IgD-negative memory B cell (primary cell): ENCODE measurements around the gene TMCC1. TPM values are rescaled to one million over a fixed set of nuclear protein-coding genes. Genes with fewer than 3 reads are reported as not detected.
"Not testable (repeated sequence)": the region's sequence is repeated elsewhere in the genome, so short reads cannot be mapped to it uniquely, and the experiment has no call there.

ENCODE experiments used
- H3K27ac Mint-ChIP-seq, 3 donors: one replicate each; pipeline ENCODE4 v1.8.0; 2020 to 2022; ENCODE audit warnings: mild to moderate bottlenecking in 3 of 3, mixed read lengths in 3 of 3, moderate library complexity in 1 of 3
- H3K27me3 Mint-ChIP-seq: one replicate; pipeline ENCODE4 v1.8.0; 2021; ENCODE audit warnings: mixed read lengths
- H3K36me3 Mint-ChIP-seq: one replicate; pipeline ENCODE4 v1.8.0; 2020; ENCODE audit warnings: mild to moderate bottlenecking, mixed read lengths
- H3K4me1 Mint-ChIP-seq, 3 donors: one replicate each; pipeline ENCODE4 v1.8.0; 2020 to 2022; ENCODE audit warnings: mixed read lengths in 3 of 3, mild to moderate bottlenecking in 1 of 3
- H3K4me3 Mint-ChIP-seq, 4 donors: one replicate each; pipeline ENCODE4 v1.8.0; 2020 to 2022; ENCODE audit warnings: mild to moderate bottlenecking in 4 of 4, mixed read lengths in 4 of 4, moderate library complexity in 3 of 4
- H3K9me3 Mint-ChIP-seq, 3 donors: one replicate each; pipeline ENCODE4 v1.8.0; 2020 to 2021; ENCODE audit warnings: mixed read lengths in 3 of 3, mild to moderate bottlenecking in 1 of 3
- polyA plus RNA-seq: library from polyadenylated mRNA; unstranded; fragments of 300-500 nt; fragmentation: Illumina TruSeq; gene quantifications from one replicate; pipeline ENCODE4 v1.2.3, GENCODE V29; 2021

Gene TMCC1
- polyA plus RNA-seq, 1 donor from 2014 or later = 8.2 TPM

GRCh38 chr3:129695230-129695629, 198.3 kb downstream of the TMCC1 start:
- no peak overlapping the region for H3K27ac Mint-ChIP-seq

GRCh38 chr3:129694228-129694627, 199.3 kb downstream of the TMCC1 start:
- Mint-ChIP-seq H3K4me1 (peaks cover 0 to 11% (median 6%) of the 10 kb centered on the region in 3 donors), H3K36me3 (peaks cover 6% of the 10 kb centered on the region), H3K4me3 (no peak overlapping the region), H3K27me3 (no peaks in the 10 kb centered on the region), H3K27ac (no peak overlapping the region), H3K9me3 (peaks cover 3 to 10% (median 4%) of the 10 kb centered on the region in 3 donors)

More at GRCh38 chr3:129695230-129695629, 198.3 kb downstream of the TMCC1 start:
- Mint-ChIP-seq H3K4me1 (peaks cover 0 to 9% (median 6%) of the 10 kb centered on the region in 3 donors), H3K27me3 (no peaks in the 10 kb centered on the region), H3K36me3 (peaks cover 6% of the 10 kb centered on the region), H3K9me3 (peaks cover 3 to 10% (median 4%) of the 10 kb centered on the region in 3 donors), H3K4me3 (no peak overlapping the region)

GRCh38 chr3:129692743-129693142, 200.8 kb downstream of the TMCC1 start:
- H3K36me3 Mint-ChIP-seq = peaks cover 2% of the 10 kb centered on the region

GRCh38 chr3:129690963-129691362, 202.5 kb downstream of the TMCC1 start:
- H3K36me3 Mint-ChIP-seq = peaks cover 4% of the 10 kb centered on the region
- H3K4me3 Mint-ChIP-seq = no peak overlapping the region
- H3K27ac Mint-ChIP-seq = peak overlapping the region in 1 of 3 donors; percentile 64
- peaks cover 0 to 9% (median 7%) of the 10 kb centered on the region in 3 donors for H3K4me1 Mint-ChIP-seq
- peaks cover 2 to 4% (median 4%) of the 10 kb centered on the region in 3 donors for H3K9me3 Mint-ChIP-seq
- H3K27me3 Mint-ChIP-seq = no peaks in the 10 kb centered on the region

More at GRCh38 chr3:129692743-129693142, 200.8 kb downstream of the TMCC1 start:
- Mint-ChIP-seq H3K4me3 (no peak overlapping the region), H3K27me3 (no peaks in the 10 kb centered on the region), H3K27ac (no peak overlapping the region), H3K4me1 (peaks cover 0 to 11% (median 6%) of the 10 kb centered on the region in 3 donors), H3K9me3 (peaks cover 3 to 8% (median 4%) of the 10 kb centered on the region in 3 donors)

GRCh38 chr3:129690406-129690805, 203.1 kb downstream of the TMCC1 start:
- H3K4me3 Mint-ChIP-seq = no peak overlapping the region
- peaks cover 0 to 3% (median 2%) of the 10 kb centered on the region in 3 donors for H3K9me3 Mint-ChIP-seq
- H3K36me3 Mint-ChIP-seq = peaks cover 4% of the 10 kb centered on the region
- peaks cover 0 to 9% (median 7%) of the 10 kb centered on the region in 3 donors for H3K4me1 Mint-ChIP-seq
- H3K27me3 Mint-ChIP-seq = no peaks in the 10 kb centered on the region
- peak overlapping the region in 1 of 3 donors; percentile 63 for H3K27ac Mint-ChIP-seq

- Mint-ChIP-seq H3K27me3 (no peaks in the 10 kb centered on the region), H3K4me1 (peaks cover 0 to 8% (median 5%) of the 10 kb centered on the region in 3 donors), H3K4me3 (no peak overlapping the region), H3K27ac (no peak overlapping the region), H3K36me3 (peaks cover 4% of the 10 kb centered on the region), H3K9me3 (no peaks in the 10 kb centered on the region)
Measured at GRCh38 chr3:129689036-129689435, 204.5 kb downstream of the TMCC1 start.

- no peak overlapping the region for H3K4me3 Mint-ChIP-seq
- H3K36me3 Mint-ChIP-seq = peaks cover 4% of the 10 kb centered on the region
- H3K27ac Mint-ChIP-seq = no peak overlapping the region
- no peaks in the 10 kb centered on the region for H3K9me3 Mint-ChIP-seq
- peaks cover 0 to 8% (median 5%) of the 10 kb centered on the region in 3 donors for H3K4me1 Mint-ChIP-seq
- H3K27me3 Mint-ChIP-seq = no peaks in the 10 kb centered on the region
Measured at GRCh38 chr3:129688271-129688895, 205.1 kb downstream of the TMCC1 start.

GRCh38 chr3:129687586-129688125, 205.9 kb downstream of the TMCC1 start:
- Mint-ChIP-seq H3K4me3 (no peak overlapping the region), H3K36me3 (peaks cover 4% of the 10 kb centered on the region), H3K27ac (no peak overlapping the region), H3K9me3 (no peaks in the 10 kb centered on the region), H3K4me1 (peaks cover 0 to 8% (median 5%) of the 10 kb centered on the region in 3 donors), H3K27me3 (no peaks in the 10 kb centered on the region)

- Mint-ChIP-seq H3K4me1 (peaks cover 0 to 6% (median 5%) of the 10 kb centered on the region in 3 donors), H3K27me3 (no peaks in the 10 kb centered on the region), H3K27ac (no peak overlapping the region), H3K36me3 (peaks cover 4% of the 10 kb centered on the region), H3K9me3 (no peaks in the 10 kb centered on the region), H3K4me3 (no peak overlapping the region)
Measured at GRCh38 chr3:129686941-129687340, 206.6 kb downstream of the TMCC1 start.

GRCh38 chr3:129684270-129684669, 209.2 kb downstream of the TMCC1 start:
- Mint-ChIP-seq H3K27me3 (no peaks in the 10 kb centered on the region), H3K4me1 (peaks cover 3 to 6% (median 6%) of the 10 kb centered on the region in 3 donors), H3K9me3 (no peaks in the 10 kb centered on the region), H3K36me3 (peaks cover 4% of the 10 kb centered on the region), H3K4me3 (no peak overlapping the region), H3K27ac (no peak overlapping the region)

GRCh38 chr3:129683201-129683600, 210.3 kb downstream of the TMCC1 start:
- H3K27me3 Mint-ChIP-seq = no peaks in the 10 kb centered on the region
- H3K9me3 Mint-ChIP-seq = no peaks in the 10 kb centered on the region
- no peak overlapping the region for H3K27ac Mint-ChIP-seq
- no peak overlapping the region for H3K4me3 Mint-ChIP-seq
- peaks cover 6 to 9% (median 6%) of the 10 kb centered on the region in 3 donors for H3K4me1 Mint-ChIP-seq
- H3K36me3 Mint-ChIP-seq = peaks cover 4% of the 10 kb centered on the region

GRCh38 chr3:129676985-129677384, 216.5 kb downstream of the TMCC1 start:
- Mint-ChIP-seq H3K27me3 (no peaks in the 10 kb centered on the region), H3K4me1 (peaks cover 11 to 20% (median 17%) of the 10 kb centered on the region in 3 donors), H3K27ac (no peak overlapping the region), H3K9me3 (no peaks in the 10 kb centered on the region), H3K36me3 (no peaks in the 10 kb centered on the region), H3K4me3 (no peak overlapping the region)

GRCh38 chr3:129674798-129675123, 218.8 kb downstream of the TMCC1 start:
- peaks cover 10 to 20% (median 17%) of the 10 kb centered on the region in 3 donors for H3K4me1 Mint-ChIP-seq
- H3K4me3 Mint-ChIP-seq, H3K9me3 Mint-ChIP-seq, H3K27me3 Mint-ChIP-seq, H3K36me3 Mint-ChIP-seq, H3K27ac Mint-ChIP-seq: not testable (repeated sequence)

- Mint-ChIP-seq H3K4me1 (peaks cover 7 to 15% (median 13%) of the 10 kb centered on the region in 3 donors), H3K27ac (peak overlapping the region in 1 of 3 donors; percentile 67), H3K27me3 (no peaks in the 10 kb centered on the region)
Measured at GRCh38 chr3:129673897-129674797, 219.4 kb downstream of the TMCC1 start.

GRCh38 chr3:129673012-129673411, 220.5 kb downstream of the TMCC1 start:
- Mint-ChIP-seq H3K9me3 (no peaks in the 10 kb centered on the region), H3K4me1 (peaks cover 5 to 15% (median 10%) of the 10 kb centered on the region in 3 donors), H3K4me3 (no peak overlapping the region), H3K27ac (peak overlapping the region in 1 of 3 donors; percentile 65), H3K27me3 (no peaks in the 10 kb centered on the region), H3K36me3 (peaks cover 12% of the 10 kb centered on the region)

More at GRCh38 chr3:129673897-129674797, 219.4 kb downstream of the TMCC1 start:
- Mint-ChIP-seq H3K9me3 (no peaks in the 10 kb centered on the region), H3K4me3 (peak overlapping the region in 1 of 4 donors; percentile 65), H3K36me3 (peaks cover 12% of the 10 kb centered on the region)
